Hepatocyte (in vitro differentiated cells): Measurements from ENCODE around the gene NLK.

Experiments used
- CTCF ChIP-seq: fragments of 200-600 bp; sonication (generic); IDR thresholded peaks from 2 replicates; pipeline ENCODE4 v1.5.1; 2016; ENCODE audit warnings: antibody characterized with exemption, mild to moderate bottlenecking; ENCODE audit not compliant: poor library complexity
- EZH2 ChIP-seq: fragments of 200-600 bp; sonication (generic); IDR thresholded peaks from 2 replicates; pipeline ENCODE4 v1.6.1; 2016; ENCODE audit warnings: antibody characterized with exemption, mild to moderate bottlenecking, borderline replicate concordance
- EZH2phosphoT487 ChIP-seq: fragments of 200-600 bp; sonication (generic); IDR thresholded peaks from one replicate; pipeline ENCODE4 v1.6.1; 2018; ENCODE audit warnings: antibody characterized with exemption, mild to moderate bottlenecking, low read depth, moderate library complexity; ENCODE audit not compliant: unreplicated experiment, severe bottlenecking

GRCh38 chr17:27993161-27993695, 49.2 kb upstream of the NLK start:
- TF ChIP-seq CTCF = no peak
- TF ChIP-seq EZH2phosphoT487 = no peak
- TF ChIP-seq EZH2 = no peak
